Natural killer cell treated with Interleukin-12 subunit alpha and Interleukin-12 subunit beta and Interleukin-15 and Interleukin-18, amount 100 ng/mL, for 72 hours (primary cell): Measurements from ENCODE around the gene ASPA. TPM values are rescaled to one million over a fixed set of nuclear protein-coding genes. Genes with fewer than 3 reads are reported as not detected.
A peak's percentile ranks its signal among the peaks of the same experiment; 100 is the strongest.

ENCODE experiments used
- ATAC-seq, 2 donors: fragments of 150-1000 bp; cut with Tn5 transposase in 1 of 2; sonication (Bioruptor Pico), chemical (Tn5 transposase) in 1 of 2; 2 replicates each; pipeline ENCODE4 v1.10.0; 2021
- DNase-seq: peaks from one replicate; pipeline ENCODE4 v3.0.0; 2022; ENCODE audit warnings: low spot score
- H3K27ac Mint-ChIP-seq, 2 donors: 1 replicate in 1 of 2; 2 replicates in 1 of 2; pipeline ENCODE4 v1.8.0; 2022; ENCODE audit warnings: mixed read lengths in 2 of 2, mild to moderate bottlenecking in 1 of 2, moderate library complexity in 1 of 2
- H3K27me3 Mint-ChIP-seq, 2 donors: 1 replicate in 1 of 2; 2 replicates in 1 of 2; pipeline ENCODE4 v1.8.0; 2022; ENCODE audit warnings: mixed read lengths in 2 of 2
- H3K36me3 Mint-ChIP-seq: one replicate; pipeline ENCODE4 v1.8.0; 2022; ENCODE audit warnings: mixed read lengths
- H3K4me1 Mint-ChIP-seq, 2 donors: 1 replicate in 1 of 2; 2 replicates in 1 of 2; pipeline ENCODE4 v1.8.0; 2022; ENCODE audit warnings: low read depth in 2 of 2, mixed read lengths in 2 of 2, mild to moderate bottlenecking in 1 of 2
- H3K4me3 Mint-ChIP-seq: one replicate; pipeline ENCODE4 v1.8.0; 2022; ENCODE audit warnings: mixed read lengths
- H3K9me3 Mint-ChIP-seq: 2 replicates; pipeline ENCODE4 v1.8.0; 2022; ENCODE audit warnings: mixed read lengths
- total RNA-seq, 2 donors: library from RNA; stranded (reverse); gene quantifications; one replicate each; pipeline ENCODE4 v1.2.3, GENCODE V29; 2022

Gene ASPA
- total RNA-seq, 2 donors from 2014 or later: not detected

- peak; percentile 8 for DNase-seq
- H3K9me3 Mint-ChIP-seq: peaks cover 6% of the 10 kb centered on the region
- ATAC-seq: peak; percentile 28 to 52
- H3K27ac Mint-ChIP-seq: peak overlapping the region in 1 of 2 donors; percentile 38
- H3K4me1 Mint-ChIP-seq: peaks cover 5 to 8% of the 10 kb centered on the region in 2 donors
- peaks cover 7 to 19% of the 10 kb centered on the region in 2 donors for H3K27me3 Mint-ChIP-seq
- no peak overlapping the region for H3K4me3 Mint-ChIP-seq
- H3K36me3 Mint-ChIP-seq: no peaks in the 10 kb centered on the region
Observed at GRCh38 chr17:3551189-3551588, 75.4 kb downstream of the ASPA start.

GRCh38 chr17:3552916-3553315 lies 77.1 kb downstream of the ASPA start:
- no peak overlapping the region for H3K27ac Mint-ChIP-seq
- DNase-seq (peak; percentile 31), ATAC-seq (no peak)
- peaks cover 7 to 19% of the 10 kb centered on the region in 2 donors for H3K27me3 Mint-ChIP-seq
- H3K4me3 Mint-ChIP-seq: no peak overlapping the region
- H3K4me1 Mint-ChIP-seq: peaks cover 7 to 8% of the 10 kb centered on the region in 2 donors
- H3K9me3 Mint-ChIP-seq: peaks cover 6% of the 10 kb centered on the region
- no peaks in the 10 kb centered on the region for H3K36me3 Mint-ChIP-seq

Other genes starting within 250 kb of the ASPA start
- under 1 TPM in 1 of 2 donors, not detected in 1; 0.57 TPM for gene OR3A1, start 177.6 kb upstream of the ASPA start, total RNA-seq
- gene OR3A2, start 89.7 kb upstream of the ASPA start, total RNA-seq: 1 to 10 TPM in 1 of 2 donors, not detected in 1; 2.6 TPM
- gene OR1E1, start 77.6 kb upstream of the ASPA start, total RNA-seq: not detected
- gene OR3A3, start 64.6 kb upstream of the ASPA start, total RNA-seq: not detected
- gene OR1E2, start 42.2 kb upstream of the ASPA start, total RNA-seq: not detected
- not detected for gene SPATA22, start 4.2 kb upstream of the ASPA start, total RNA-seq
- gene TRPV3, start 81.8 kb downstream of the ASPA start, total RNA-seq: 1 to 10 TPM; 6.5 to 9.7 TPM
- gene TRPV1, start 133.4 kb downstream of the ASPA start, total RNA-seq: 100 to 1,000 TPM in 1 of 2 donors, 10 to 100 TPM in 1; 94.3 to 123 TPM
- gene SHPK, start 160.3 kb downstream of the ASPA start, total RNA-seq: 100 to 1,000 TPM in 1 of 2 donors, 10 to 100 TPM in 1; 67.2 to 121 TPM
- 10 to 100 TPM; 11.1 to 24.5 TPM for gene CTNS, start 160.8 kb downstream of the ASPA start, total RNA-seq
- gene TAX1BP3, start 192.6 kb downstream of the ASPA start, total RNA-seq: 100 to 1,000 TPM; 135 to 204 TPM
- gene EMC6, start 192.8 kb downstream of the ASPA start, total RNA-seq: 10 to 100 TPM; 43.7 to 56.2 TPM
- gene P2RX5, start 220.2 kb downstream of the ASPA start, total RNA-seq: 1,000 to 10,000 TPM; 2,596 to 3,366 TPM
- 10 to 100 TPM; 44.2 to 64.6 TPM for gene HASPIN, start 247.9 kb downstream of the ASPA start, total RNA-seq